ENCODE data around the gene RAB2B.

DNA sequence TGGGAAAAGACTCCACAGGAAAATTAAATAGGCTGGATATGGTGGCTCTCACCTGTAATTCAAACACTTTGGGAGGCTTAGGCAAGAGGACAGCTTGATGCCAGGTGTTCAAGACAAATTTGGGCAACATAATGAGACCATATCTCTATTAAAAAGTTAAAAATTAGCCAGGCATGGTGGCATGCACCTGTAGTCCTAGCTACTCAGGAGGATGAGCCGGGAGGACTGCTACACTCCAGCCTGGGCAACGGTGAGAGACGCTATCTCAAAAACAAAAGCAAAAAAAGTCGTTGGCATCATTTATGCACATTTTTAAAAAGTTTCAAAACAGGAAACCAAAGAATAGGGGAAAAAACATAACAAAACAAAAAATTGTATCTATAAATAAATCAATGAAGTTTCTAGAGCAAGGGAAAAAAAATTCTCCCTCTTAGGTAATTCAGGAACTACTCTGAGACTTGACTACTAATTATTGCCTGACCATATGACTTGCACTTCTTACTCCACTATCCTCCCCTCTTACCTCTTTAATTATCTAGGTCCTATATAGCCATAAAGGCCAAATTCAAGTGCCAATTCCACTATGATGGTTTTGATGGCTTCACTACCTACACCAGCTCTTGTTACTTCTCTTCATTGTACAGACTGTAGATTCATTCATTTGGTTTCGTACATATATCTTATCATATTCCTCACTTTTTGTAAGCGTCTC is 32.8 kb upstream of the RAB2B start:
- TF ChIP-seq, protein P1, sequence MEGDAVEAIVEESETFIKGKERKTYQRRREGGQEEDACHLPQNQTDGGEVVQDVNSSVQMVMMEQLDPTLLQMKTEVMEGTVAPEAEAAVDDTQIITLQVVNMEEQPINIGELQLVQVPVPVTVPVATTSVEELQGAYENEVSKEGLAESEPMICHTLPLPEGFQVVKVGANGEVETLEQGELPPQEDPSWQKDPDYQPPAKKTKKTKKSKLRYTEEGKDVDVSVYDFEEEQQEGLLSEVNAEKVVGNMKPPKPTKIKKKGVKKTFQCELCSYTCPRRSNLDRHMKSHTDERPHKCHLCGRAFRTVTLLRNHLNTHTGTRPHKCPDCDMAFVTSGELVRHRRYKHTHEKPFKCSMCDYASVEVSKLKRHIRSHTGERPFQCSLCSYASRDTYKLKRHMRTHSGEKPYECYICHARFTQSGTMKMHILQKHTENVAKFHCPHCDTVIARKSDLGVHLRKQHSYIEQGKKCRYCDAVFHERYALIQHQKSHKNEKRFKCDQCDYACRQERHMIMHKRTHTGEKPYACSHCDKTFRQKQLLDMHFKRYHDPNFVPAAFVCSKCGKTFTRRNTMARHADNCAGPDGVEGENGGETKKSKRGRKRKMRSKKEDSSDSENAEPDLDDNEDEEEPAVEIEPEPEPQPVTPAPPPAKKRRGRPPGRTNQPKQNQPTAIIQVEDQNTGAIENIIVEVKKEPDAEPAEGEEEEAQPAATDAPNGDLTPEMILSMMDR (conservative IDR thresholded peaks at IDR 0.05; ENCODE audit: low read length): no peak
- no peak for TF ChIP-seq EZH2phosphoT487 (IDR thresholded peaks at IDR 0.05; ENCODE audit: borderline replicate concordance)

All from Loucy (cell line).